ENCODE measurements around the gene MUSK.
"Not testable (repeated sequence)": the region's sequence is repeated elsewhere in the genome, so short reads cannot be mapped to it uniquely, and the experiment has no call there.

MUSK gene

DNA sequence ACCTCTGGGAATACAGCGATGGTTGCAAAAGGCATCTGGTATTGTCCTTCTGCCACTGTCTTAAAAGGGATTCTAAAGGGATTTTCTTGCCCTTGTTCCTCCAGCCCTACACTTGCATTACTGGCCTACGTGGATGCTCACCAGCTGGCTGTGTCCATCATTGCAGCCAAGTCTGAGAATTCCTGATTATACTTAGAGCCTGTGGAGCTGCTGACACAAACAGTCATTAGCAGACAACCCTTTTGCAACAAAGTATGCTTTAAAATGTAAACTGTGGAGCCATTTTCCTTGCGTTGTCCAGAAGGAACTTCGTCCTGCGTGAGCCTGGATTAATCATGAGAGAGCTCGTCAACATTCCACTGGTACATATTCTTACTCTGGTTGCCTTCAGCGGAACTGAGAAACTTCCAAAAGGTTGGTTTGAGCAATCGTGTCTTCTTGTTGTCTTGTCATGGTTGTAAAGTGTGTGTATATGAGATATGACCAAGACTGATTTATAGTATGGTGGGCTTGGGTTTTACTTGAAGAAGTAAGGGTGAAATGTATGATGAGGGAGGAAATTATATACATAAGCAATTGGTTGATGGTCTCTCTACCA is at the start of gene MUSK:
MUSK (plus strand) TSS at position 222 of the 598 bp plus-strand sequence; CDS start at position 336, 114 bp downstream.
- DNase-seq: no peak

DNA sequence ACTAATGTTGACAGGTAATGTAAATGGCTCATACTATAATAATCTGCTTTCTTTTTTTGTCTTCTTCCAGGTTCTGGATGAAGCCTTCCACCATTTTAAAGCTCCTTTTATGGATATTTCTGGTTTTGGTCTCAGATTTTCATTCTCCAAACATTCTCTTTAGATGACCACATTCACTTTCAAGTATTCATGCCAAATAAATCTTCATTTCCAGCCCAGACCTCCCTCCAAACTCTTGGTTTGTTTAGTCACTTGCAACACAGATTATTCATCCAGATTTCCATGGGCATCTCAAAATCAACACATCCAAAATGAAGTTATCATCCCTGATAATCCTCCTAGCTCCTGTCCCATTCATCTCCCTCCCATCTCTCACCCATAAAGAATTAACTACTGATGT is 48.8 kb upstream of the MUSK start:
- no peak for DNase-seq

DNA sequence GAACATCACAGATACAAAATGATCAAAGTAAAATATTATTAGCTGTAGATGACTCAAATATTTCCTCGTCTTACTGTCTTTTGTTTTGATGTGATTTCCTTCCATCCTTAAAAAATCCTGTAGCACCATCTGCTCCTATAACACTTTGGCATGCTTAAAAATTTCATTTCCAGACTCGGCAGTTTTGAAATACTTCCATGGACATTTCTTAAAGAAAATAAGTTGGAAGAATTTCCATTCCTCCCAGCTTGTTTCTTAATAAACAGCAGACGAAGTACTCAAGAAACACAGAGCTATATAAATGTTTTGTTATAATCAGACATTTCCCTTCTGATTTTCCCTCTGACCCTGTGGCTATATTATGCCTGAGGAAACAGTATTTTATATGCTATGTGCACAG is 47.9 kb upstream of the MUSK start:
- no peak for DNase-seq

DNA sequence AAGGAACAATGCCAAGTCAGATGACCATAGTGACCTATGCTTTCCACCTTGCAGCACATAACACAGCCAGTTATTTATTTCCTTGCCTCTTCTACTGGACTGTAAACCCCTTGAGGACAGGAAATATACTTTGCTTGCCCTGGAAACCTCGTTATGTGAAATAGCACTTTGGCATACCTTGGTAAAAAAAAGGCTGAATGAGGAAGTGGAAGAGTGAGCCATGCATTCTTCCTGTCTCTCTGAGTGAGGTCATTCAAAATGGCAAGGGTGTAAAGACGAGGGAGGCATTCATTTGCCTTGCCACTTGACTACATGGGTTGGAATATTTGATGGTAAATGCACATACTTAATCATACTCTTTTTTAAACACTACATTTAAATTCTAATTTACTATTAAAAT is 46.2 kb upstream of the MUSK start:
- DNase-seq: no peak

DNA sequence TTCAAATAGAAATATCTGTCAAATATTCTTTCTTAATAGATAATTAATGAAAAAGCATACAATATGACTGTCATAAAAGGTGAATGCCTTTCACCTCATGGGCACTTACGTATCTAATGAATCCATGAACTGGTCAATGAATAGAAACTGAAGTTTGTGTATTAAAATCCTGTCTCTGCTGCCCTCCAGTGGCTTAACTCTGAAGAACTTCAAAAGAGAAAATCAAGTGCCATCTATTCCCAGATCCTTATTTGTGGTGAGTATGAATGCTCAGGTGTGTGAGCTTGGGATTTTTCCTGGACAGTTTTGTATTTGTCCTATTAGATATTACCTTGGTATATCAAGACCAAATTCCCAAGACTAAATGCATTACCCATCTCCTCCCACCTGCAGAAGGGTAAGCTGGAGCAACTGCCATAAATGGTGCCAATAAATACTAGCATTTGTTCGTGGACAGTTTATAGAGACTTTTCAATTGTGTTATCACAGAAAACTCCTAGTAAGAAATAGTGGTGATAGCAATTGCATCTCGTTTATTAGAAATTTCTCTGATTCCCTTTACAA is 45.0 kb upstream of the MUSK start:
- DNase-seq: peak; percentile 57

DNA sequence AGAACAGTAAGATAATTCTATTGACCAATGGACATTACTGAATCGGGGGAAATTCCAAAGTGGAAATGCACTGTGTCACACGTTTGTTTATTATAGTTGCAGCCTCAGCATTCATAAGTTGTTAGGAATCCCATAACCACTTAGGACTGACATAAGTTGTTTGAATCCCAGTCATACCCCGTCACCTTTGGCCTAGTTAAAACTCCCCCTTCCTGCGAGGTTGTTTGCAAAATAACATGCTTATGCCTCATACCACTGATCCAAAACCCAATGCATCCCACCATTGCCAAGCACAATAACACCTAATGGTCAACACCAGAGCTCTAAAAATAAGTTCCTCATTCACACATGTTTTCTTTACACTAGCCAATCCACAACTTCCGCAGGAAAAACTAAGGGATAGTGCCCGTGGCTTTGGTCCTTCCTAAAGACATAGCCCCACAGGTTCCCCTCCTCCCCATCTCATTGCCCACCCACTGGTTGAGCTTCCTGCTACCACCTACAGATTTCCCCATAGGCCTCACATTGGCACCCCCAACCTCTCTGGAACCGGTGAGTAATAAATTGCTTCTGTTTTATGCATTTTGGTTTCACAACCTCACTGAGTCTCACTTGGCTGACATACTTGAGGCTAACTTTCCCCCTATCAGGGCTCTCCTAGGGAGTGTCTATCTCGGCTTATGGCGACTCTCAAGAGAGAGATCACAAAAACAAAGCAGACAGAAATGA is 42.3 kb upstream of the MUSK start:
- no peak for DNase-seq

DNA sequence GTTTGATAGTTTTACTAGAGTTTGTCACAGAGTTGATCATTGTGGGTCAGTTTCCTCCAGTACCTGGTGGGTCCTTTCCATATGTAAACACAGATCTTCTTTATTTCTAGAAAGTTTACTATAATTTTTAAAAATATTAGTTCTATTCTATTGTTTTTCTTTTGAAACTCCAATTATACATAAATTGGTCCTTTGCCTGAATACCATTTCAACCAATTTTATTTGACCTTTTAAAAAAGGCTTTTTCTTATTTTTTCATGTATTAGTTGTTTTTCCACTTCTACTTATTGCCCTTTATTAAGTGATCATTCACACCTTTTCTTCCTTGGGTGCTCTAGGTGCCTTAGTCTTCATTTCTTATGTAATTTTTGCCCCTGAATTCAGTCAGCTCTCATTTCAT is 33.0 kb upstream of the MUSK start:
- no peak for DNase-seq

DNA sequence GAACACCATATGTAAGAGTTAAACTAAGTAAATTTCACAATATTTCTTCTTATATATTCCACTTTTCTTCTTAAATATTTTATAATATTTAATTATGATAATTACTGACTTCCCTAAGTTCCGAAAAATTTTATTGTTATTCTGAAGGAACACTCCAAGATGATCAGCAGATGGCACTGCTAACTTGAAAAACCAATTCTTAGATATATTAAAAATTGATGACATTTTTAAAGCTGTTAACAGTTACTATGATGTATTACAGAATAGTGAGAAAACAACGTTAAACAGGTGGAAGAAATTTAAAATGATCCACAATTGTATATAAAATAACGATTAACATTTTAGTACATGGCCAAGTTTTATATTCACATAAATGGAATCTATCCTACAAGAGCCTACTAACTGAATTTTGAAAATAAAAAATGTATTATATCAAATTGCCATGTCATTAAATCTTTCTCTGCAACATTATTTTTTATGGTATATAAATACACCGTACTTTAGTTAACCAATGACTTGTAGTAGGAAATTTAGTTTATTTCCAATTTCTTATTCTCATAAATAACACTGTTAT is 30.1 kb upstream of the MUSK start:
- DNase-seq: no peak

DNA sequence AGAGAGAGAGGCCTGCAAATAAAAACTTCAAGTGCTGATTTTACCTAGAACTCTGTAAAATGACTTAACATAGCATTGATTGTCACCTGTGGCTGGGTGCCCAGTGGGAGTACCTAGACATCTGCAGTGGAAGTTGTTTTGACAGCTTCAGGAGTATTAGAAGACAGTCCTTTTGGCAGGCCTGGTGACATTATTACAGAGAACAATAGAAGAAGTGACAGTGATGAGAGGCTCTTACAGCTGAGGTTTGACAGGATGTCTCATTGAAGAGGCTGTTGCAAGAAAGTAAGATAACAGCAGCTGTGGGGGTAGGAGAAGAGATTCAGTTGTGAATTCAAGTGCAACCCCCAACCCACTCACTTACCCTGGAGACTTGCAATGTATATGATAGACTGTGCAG is 27.9 kb upstream of the MUSK start:
- no peak for DNase-seq

DNA sequence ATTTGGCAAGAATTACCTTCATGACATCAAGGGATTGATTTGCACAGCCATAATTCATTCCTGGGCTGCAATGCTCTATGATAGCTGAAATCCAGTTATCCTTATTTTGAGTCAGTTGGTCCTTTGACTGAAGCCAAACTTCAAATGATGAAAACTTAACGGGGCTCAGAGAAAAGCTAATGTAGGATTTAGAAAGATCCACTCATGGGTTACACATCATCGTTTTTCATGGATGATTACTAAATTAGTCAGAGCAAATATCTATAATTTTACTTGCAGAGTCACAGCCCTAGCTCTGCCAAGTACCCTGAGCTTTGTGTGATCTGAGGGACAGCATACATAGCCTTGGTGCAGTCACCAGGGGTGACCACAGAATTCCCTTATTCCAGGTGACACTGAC is 27.3 kb upstream of the MUSK start:
- DNase-seq: no peak

DNA sequence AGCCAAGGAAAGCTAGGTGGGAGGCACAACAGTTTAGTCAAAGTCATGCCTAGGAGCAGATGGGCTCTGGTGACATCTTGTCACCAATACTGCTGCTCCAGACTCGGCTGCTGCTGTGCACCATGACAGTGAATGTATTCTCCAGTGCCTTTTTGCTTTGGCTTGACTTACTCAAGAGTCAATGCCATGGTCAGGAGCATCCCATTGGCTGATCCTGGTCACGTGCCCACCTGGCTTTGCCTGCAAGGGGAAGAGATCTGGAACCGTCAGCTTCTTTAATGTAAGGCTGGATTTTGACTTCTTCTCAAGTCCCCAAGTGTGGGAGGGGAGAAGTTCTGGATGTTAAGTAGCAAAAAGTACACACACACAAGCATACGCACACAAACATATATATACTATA is 19.9 kb upstream of the MUSK start:
- DNase-seq: no peak

DNA sequence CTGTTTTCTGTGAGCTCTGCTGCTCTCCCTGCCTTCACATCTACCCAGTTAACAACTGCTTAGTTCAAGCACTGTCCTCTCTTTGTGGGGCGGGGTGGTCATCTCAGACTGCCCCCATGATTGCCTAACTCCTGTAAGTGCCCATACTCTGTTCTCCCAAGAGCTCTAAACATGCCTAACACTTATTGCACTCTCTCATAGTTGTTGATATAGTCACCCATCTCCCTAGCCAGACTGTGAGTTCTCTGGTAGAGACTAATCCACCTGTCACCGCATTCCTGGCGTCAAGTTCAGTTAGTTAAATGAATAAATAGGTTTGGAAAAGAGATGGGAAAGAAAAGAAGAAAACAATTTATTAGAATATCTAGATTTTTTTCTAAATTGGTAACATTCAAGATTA is 18.3 kb upstream of the MUSK start:
- no peak for DNase-seq

DNA sequence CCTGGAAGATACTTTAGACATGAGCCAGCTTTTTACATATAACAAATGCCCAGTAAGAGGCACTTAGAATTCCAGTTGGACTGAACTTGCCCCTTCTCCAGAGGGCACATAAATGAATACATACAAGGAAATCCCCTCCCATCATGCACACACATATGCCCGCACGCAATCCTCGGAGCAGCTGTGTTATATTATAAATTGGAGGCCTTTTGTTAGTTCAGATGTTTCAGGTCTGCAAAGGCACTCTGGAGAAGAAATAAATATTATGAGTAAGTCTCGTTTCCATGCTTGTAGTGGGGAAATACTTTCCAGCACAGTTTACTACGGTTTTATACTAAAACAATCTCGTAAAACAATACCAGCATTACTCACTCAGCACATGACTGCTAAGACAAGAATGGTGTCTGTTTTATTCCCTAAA is 17.6 kb upstream of the MUSK start:
- no peak for DNase-seq

DNA sequence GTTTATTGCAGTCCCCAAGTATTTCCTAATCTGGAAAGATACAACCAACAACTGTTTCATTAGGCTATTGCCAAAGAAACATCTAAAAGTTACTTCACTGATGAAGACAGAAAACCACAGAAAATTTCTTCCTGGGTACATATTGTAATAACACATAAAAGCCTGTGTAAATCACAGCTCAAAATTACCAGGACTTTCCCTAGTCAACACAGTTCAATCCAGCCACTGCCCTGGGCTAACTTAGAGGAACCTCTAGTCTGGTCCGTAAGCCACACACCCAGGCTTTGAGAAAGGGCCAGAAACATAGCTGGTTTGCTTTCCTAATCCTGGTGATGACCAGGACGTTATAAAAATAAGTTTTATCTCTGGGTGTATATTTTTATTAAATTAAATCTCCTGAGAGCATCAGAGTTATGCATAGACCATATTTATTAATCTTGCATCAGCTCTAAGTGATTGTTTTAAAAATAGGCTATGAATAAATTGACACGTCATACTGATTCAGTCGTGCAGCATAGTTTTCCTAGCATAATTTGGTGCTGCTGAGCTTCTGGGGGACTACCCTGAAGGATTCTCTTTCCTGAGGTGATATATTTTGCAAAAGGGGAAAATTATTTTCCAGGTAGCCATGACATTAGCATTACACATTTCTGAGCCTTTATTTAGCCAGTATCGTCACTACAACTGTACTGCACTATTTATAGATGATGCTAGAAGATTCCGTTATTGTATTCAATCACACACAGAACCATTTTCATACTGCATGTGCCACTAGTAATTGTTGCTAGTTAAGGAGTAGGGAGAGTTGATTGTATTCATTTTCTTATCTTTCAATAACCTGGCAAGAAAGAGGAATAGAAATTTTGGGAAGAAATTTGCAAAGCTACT is 12.6 kb upstream of the MUSK start:
- no peak for DNase-seq

DNA sequence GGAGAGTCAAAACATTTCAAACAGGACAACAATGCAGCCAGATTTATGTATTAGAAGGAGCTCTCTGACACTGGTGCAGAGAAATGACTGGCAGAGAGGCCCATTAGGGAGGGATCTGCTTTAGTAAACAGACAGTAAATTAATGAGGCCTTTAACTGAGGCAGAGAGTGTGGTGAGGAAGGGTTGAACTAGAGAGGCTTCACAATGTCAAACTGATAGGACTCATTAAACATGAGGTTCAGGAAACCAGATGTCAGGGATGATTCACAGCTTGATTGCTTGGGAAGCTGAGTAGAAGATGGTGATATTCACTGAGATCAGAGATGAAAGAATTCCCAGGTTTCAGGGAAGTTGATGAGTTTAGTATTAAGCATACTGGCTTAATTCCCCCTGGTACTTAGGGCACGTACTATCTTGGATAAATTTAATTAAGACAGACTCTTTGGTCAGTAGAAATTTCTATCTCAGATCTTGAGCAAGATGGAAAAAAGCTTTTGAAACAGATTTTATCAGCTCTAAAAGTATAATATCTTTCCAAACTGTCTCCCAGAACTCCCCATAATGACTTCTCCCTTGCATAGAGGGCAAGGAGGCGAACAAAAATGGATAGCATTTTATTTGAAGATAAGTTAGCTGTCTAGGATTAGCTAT is 8.6 kb upstream of the MUSK start:
- DNase-seq: no peak

DNA sequence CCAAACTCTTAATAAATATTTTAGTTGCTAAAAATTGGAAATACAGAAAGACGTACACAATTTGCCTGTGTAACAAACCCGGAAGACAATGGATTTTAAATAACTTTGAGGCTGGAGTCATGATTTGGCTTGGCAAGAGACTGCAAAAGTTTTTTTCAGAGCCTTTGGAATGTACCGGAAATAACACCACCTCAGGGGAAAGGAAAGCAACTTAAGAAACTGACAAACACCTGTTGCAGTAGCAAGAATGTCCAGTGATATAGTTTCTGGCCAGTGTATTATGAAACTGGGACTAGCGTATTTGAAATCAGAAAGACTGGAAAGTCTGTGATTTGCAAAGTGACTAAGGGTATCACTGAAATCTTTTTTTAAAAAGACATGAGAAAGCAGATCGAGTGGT is 842 bp downstream of the MUSK start:
- DNase-seq: no peak

DNA sequence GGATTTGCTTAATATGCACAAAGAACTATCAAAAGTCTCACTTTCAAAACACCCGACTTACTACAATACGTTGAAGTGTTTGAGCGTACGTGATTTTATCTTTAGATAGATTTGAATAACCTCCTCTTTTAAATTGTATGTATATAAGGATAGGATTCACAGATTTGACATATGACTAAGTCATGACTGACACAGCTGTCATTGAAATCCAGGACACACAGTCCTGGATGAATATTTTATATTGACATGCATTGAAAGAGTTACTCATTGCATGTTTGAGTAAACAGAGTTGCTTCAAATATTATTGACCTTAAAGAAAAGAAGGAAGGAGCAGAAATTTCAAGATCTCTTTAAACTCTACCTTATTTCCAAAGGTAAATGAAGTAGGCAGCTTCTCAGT is 3.3 kb downstream of the MUSK start:
- no peak for DNase-seq

DNA sequence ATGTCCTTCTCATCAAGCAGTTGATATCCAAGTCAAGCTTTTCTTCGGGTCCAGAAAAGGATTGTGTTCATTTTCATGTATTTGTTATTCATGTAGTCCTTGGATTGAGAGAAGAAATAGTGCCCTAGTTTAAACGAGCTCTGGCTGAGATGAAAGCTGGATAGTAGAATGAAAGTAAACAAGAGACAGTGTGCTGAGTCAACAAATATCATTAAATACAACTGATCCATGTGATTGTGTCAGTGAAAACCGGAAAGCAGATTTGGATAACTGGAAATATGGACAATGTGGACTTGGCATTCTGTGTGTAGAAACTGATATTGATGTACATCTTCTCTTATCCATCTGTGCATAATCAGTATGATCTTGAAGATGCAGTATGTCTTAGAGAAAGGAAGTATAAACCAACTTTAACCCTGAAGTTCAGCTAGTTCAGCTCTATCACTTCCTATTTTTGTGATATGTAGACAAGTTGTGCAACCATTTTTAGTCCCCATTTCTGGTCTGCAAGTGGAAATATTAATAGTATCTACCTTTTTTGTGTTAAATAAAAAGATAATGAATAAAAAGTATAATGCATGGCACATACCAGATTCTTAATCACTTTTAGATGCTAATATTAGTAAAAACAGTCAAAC is 4.4 kb downstream of the MUSK start:
- no peak for DNase-seq

DNA sequence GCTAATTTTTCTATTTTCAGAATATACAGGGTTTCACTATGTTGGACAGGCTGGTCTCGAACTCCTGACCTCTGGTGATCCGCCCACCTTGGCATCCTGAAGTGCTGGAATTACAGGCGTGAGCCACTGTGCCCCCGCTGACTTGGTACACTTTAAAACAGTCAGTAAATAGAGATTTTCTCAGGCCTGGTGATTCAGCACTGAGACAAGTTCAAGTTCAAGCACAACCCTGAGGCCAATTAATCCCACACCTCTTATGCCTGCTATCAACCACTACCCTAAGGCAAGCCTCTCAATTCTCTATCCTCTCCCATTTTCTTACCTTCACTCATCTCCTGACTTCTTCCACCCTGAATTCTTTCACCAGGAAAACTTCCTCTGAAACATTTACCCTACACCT is 18.9 kb downstream of the MUSK start:
- no peak for DNase-seq

DNA sequence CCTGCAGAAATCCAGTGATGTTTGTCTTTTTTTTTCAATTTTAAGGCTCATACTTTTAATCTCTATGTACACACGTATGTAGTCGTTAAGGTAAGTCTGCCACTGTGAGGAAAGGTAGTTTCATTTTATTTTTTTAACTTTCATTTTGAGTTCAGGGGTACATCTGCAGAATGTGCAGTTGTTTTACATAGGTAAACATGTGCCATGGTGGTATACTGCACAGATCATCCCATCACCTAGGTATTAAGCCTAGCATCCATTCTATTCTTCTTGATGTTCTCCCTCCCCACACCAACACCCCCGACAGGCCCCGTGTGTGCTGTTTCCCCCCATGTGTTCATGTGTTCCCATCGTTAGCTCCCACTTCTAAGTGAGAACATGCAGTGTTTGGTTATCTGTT is 19.7 kb downstream of the MUSK start:
- no peak for DNase-seq

DNA sequence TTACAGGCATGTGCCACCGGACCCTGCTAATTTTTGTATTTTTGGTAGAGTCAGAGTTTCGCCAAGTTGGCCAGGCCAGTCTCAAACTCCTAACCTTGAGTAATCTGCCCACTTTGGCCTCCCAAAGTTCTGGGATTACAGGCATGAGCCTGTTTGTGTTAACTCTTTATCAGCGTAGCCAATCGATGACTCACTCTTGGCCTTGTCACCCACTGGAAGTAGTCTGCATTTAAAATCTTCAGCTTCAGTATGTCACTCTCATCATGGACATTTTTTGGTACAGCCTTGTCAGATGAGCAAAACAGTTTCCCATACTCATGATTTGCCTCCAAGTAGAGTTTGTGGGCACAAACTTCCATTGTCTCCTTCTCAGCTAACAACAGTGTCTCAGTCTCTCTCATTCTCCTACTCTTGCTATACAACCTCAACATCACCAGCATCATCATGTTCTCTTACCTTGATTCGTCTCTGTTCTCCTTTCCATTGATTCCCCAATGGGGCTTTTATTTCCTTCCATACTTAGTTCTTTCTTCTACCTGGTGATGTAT is 22.5 kb downstream of the MUSK start:
- DNase-seq: no peak

DNA sequence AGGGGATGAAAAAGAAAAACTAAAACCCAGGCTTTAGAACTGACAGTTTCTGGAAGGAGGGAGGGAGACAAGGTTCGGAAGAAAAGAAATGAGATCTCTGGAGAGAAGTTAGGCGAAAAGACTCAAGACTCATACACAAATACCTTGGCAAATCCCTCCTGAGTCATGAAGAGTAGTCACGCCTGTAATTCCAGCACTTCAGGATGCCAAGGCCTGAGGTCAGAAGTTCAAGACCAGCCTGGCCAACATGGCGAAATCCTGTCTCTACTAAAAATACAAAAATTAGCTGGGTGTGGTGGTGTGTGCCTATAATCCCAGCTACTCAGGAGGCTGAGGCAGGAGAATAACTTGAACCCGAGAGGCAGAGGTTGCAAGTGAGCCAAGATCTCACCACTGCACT is 27.3 kb downstream of the MUSK start:
- not testable (repeated sequence) for DNase-seq
